Activated naive CD8-positive, alpha-beta T cell treated with anti-CD3 and anti-CD28 coated beads, Interleukin-2, amount 50 U/mL, for 24 hours (primary cell): ENCODE data around the gene RANBP3L.

Source experiments
- ATAC-seq: fragments of 150-1000 bp; cut with Tn5 transposase; one replicate; pipeline ENCODE4 v1.10.0; 2021
- DNase-seq: peaks from one replicate; pipeline ENCODE4 v3.0.0; 2021
- H3K27ac Mint-ChIP-seq: one replicate; pipeline ENCODE4 v1.8.0; 2021; ENCODE audit warnings: mild to moderate bottlenecking, mixed read lengths
- H3K27me3 Mint-ChIP-seq: one replicate; pipeline ENCODE4 v1.8.0; 2021; ENCODE audit warnings: mixed read lengths
- H3K36me3 Mint-ChIP-seq: one replicate; pipeline ENCODE4 v1.8.0; 2021; ENCODE audit warnings: low read depth, mixed read lengths
- H3K4me1 Mint-ChIP-seq: one replicate; pipeline ENCODE4 v1.8.0; 2021; ENCODE audit warnings: mixed read lengths
- H3K4me3 Mint-ChIP-seq: one replicate; pipeline ENCODE4 v1.8.0; 2021; ENCODE audit warnings: mild to moderate bottlenecking, moderate library complexity, mixed read lengths
- H3K9me3 Mint-ChIP-seq: one replicate; pipeline ENCODE4 v1.8.0; 2021; ENCODE audit warnings: mixed read lengths

Gene RANBP3L

GRCh38 chr5:36270876-36271575 lies 30.7 kb downstream of the RANBP3L start:
- no peaks in the 10 kb centered on the region for H3K4me1 Mint-ChIP-seq
- no peaks in the 10 kb centered on the region for H3K9me3 Mint-ChIP-seq

DNA sequence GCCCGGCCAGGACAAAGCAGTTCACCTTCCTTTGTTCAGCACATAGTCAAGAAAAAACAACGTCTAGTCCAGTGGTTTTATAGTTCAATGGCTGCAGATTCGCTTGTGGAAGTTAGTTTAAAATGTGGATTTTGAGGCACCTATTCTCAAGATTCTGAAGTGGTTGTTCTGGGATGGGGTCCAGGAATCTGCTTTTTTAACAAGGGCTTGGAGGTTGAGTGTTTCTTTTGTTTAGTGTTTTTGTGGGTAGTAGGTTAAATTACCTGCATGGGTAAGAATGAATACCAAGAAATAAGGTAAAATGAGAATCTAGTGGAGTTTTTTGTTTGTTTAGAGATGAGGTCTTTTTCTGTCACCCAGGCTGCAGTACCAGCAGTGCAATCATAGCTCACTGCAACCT lies 31.5 kb downstream of the RANBP3L start:
- Mint-ChIP-seq H3K9me3 (no peaks in the 10 kb centered on the region), H3K36me3 (no peaks in the 10 kb centered on the region), H3K4me3 (no peak overlapping the region), H3K4me1 (no peaks in the 10 kb centered on the region), H3K27ac (no peak overlapping the region), H3K27me3 (no peaks in the 10 kb centered on the region)
- DNase-seq (no peak), ATAC-seq (no peak)

More at GRCh38 chr5:36270876-36271575, 30.7 kb downstream of the RANBP3L start:
- ATAC-seq (no peak), DNase-seq (no peak)
- Mint-ChIP-seq H3K27ac (no peak overlapping the region), H3K27me3 (no peaks in the 10 kb centered on the region), H3K4me3 (no peak overlapping the region), H3K36me3 (no peaks in the 10 kb centered on the region)

GRCh38 chr5:36269478-36269877 lies 32.2 kb downstream of the RANBP3L start:
- H3K4me1 Mint-ChIP-seq = no peaks in the 10 kb centered on the region

DNA sequence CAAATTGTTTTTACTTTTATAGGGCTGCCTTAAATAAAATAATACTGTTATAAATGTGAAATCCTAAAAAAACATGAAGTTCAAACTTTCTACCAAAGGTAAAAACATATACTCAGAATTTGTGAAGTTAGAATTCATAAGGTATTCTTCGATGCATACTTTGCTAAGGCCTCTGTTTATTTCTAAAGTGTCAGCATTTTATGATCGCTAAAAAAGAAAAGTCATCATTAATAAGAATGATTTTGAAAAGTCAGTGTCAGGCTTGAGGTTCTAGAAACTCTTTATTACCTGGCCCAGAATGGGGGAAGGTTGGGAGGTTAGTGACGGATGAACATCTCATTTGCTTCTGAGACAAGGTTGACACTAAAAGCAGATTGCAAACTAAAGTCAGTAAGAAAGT lies 33.8 kb downstream of the RANBP3L start:
- H3K27me3 Mint-ChIP-seq = no peaks in the 10 kb centered on the region
- H3K36me3 Mint-ChIP-seq = no peaks in the 10 kb centered on the region
- ATAC-seq = no peak
- H3K27ac Mint-ChIP-seq = no peak overlapping the region
- H3K9me3 Mint-ChIP-seq = no peaks in the 10 kb centered on the region
- no peak for DNase-seq
- H3K4me1 Mint-ChIP-seq = no peaks in the 10 kb centered on the region
- no peak overlapping the region for H3K4me3 Mint-ChIP-seq

More at GRCh38 chr5:36269478-36269877, 32.2 kb downstream of the RANBP3L start:
- H3K27ac Mint-ChIP-seq = no peak overlapping the region
- no peaks in the 10 kb centered on the region for H3K36me3 Mint-ChIP-seq
- H3K27me3 Mint-ChIP-seq = no peaks in the 10 kb centered on the region
- ATAC-seq = no peak
- H3K4me3 Mint-ChIP-seq = no peak overlapping the region
- no peaks in the 10 kb centered on the region for H3K9me3 Mint-ChIP-seq
- DNase-seq = no peak

DNA sequence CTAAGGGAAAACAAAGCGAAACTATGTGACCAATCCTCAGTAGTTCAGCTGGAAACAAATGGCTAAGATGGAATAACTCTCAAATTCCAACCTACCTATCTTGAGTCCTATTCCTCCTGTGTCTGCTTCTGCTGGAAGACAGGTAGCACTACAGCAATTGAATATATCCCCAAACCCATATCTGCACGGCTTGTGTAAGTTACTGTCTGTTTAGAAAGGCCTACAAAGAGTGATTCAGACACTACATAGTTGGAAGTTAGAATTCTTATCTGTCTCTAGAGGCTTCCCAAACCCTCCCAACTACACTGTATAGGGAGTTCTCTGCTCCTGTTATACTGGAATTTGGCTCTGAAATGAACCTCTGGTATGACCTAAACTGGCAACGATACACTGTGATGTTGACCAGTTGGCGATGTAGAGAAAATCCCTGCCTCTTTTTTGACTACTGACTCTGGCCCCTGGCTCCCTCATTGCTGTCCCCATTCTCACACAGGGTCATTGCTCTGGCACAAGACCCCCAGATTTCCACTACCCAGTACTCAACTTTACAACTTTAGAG lies 37.4 kb downstream of the RANBP3L start:
- H3K36me3 Mint-ChIP-seq = no peaks in the 10 kb centered on the region
- peaks cover 18% of the 10 kb centered on the region for H3K27me3 Mint-ChIP-seq
- no peaks in the 10 kb centered on the region for H3K4me1 Mint-ChIP-seq
- H3K27ac Mint-ChIP-seq = no peak overlapping the region
- DNase-seq (no peak), ATAC-seq (no peak)
- no peak overlapping the region for H3K4me3 Mint-ChIP-seq
- H3K9me3 Mint-ChIP-seq = no peaks in the 10 kb centered on the region

DNA sequence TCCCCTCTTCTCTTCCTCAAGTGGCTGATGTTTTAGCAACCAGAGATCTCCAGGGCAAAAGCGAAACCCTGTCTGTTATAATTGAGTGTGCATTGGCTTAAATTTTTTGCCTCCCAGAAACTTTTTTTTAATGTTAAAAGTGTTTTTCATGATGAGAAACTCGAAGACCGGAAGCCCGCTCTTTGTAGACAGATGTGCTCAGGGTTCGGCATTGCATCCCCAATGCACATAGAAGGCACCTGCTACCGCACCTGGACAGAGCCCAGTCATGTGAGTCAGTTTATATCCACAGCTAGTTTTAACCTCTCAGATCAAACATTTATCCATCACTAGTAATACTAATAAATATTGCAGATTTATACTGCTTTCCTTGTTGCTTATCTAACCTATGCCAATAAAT lies 40.5 kb downstream of the RANBP3L start:
- H3K27ac Mint-ChIP-seq = no peak overlapping the region
- no peaks in the 10 kb centered on the region for H3K4me1 Mint-ChIP-seq
- no peaks in the 10 kb centered on the region for H3K36me3 Mint-ChIP-seq
- DNase-seq (no peak), ATAC-seq (no peak)
- H3K4me3 Mint-ChIP-seq = no peak overlapping the region
- H3K27me3 Mint-ChIP-seq = peaks cover 18% of the 10 kb centered on the region
- no peaks in the 10 kb centered on the region for H3K9me3 Mint-ChIP-seq

- Mint-ChIP-seq H3K27me3 (peaks cover 10% of the 10 kb centered on the region), H3K27ac (no peak overlapping the region), H3K36me3 (no peaks in the 10 kb centered on the region), H3K4me3 (no peak overlapping the region), H3K4me1 (no peaks in the 10 kb centered on the region), H3K9me3 (no peaks in the 10 kb centered on the region)
- DNase-seq (no peak), ATAC-seq (no peak)
Observed at GRCh38 chr5:36253575-36253974, 48.1 kb downstream of the RANBP3L start.

GRCh38 chr5:36252722-36253365 lies 48.9 kb downstream of the RANBP3L start:
- no peaks in the 10 kb centered on the region for H3K9me3 Mint-ChIP-seq
- peaks cover 10% of the 10 kb centered on the region for H3K27me3 Mint-ChIP-seq
- no peak overlapping the region for H3K4me3 Mint-ChIP-seq
- ATAC-seq = no peak
- no peaks in the 10 kb centered on the region for H3K36me3 Mint-ChIP-seq
- DNase-seq = no peak
- no peaks in the 10 kb centered on the region for H3K4me1 Mint-ChIP-seq
- H3K27ac Mint-ChIP-seq = no peak overlapping the region

- no peak overlapping the region for H3K4me3 Mint-ChIP-seq
- no peaks in the 10 kb centered on the region for H3K36me3 Mint-ChIP-seq
- no peaks in the 10 kb centered on the region for H3K9me3 Mint-ChIP-seq
- peaks cover 10% of the 10 kb centered on the region for H3K27me3 Mint-ChIP-seq
- no peaks in the 10 kb centered on the region for H3K4me1 Mint-ChIP-seq
- no peak overlapping the region for H3K27ac Mint-ChIP-seq
- no peak for DNase-seq
- no peak for ATAC-seq
Observed at GRCh38 chr5:36251218-36251617, 50.5 kb downstream of the RANBP3L start.

- Mint-ChIP-seq H3K4me1 (no peaks in the 10 kb centered on the region), H3K4me3 (no peak overlapping the region), H3K36me3 (no peaks in the 10 kb centered on the region), H3K27ac (no peak overlapping the region), H3K27me3 (peaks cover 8% of the 10 kb centered on the region), H3K9me3 (no peaks in the 10 kb centered on the region)
- ATAC-seq (no peak), DNase-seq (no peak)
Observed at GRCh38 chr5:36250427-36250826, 51.3 kb downstream of the RANBP3L start.

DNA sequence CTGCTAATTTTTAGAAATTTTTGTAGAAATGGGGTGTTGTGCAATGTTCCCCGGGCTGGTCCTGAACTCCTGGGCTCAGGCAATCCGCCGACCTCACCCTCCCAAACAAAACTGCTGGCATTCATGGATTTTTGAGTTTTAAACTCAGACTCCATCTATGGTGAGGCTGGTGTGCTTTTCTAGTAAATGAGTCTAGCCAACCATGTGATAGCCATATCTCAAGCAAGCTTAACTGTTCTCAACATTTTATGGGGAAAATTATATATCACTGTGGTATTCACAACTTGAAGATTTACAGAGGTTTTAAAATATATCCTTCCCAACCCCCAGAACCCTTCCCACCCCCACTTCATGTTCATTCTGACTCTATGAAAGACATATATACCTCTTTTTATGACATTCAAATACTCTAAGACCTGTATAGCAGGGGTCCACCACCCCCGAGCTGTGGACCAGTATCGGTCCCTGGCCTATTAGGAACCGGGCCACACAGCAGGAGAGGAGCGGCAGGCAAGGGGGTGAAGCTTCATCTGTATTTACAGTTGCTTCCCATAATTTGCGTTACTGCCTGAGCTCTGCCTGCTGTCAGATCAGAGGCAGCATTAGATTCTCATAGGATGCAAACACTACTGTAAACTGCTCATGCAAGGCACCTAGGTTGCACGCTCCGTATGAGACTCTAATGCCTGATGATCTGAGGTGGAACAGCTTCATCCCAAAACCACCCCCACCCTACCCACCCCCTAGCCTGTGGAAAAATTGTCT lies 55.5 kb downstream of the RANBP3L start:
- H3K36me3 Mint-ChIP-seq = peaks cover 1% of the 10 kb centered on the region
- no peak overlapping the region for H3K4me3 Mint-ChIP-seq
- H3K27me3 Mint-ChIP-seq = peaks cover 2% of the 10 kb centered on the region
- DNase-seq (no peak), ATAC-seq (no peak)
- peaks cover 8% of the 10 kb centered on the region for H3K9me3 Mint-ChIP-seq
- H3K27ac Mint-ChIP-seq = no peak overlapping the region
- H3K4me1 Mint-ChIP-seq = peaks cover 20% of the 10 kb centered on the region

DNA sequence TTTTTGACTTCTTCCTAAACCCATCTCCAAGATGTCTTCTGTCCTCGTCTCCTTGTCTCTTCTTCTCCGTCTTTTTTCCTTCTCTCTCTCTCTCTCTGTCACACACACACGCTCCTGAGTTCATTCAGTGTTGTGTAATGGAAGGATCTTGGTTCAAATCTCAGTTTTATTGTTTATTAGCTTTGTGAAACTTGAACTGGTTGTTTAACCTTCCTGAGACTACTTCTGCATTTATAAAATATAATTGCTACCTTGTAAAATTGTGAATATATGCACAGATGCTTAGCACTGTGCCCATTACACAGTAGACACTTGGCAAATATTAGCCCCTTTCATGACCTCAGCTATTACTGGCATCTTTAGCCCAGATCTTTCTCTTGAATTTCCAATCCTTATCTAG lies 57.6 kb downstream of the RANBP3L start:
- H3K36me3 Mint-ChIP-seq = peaks cover 2% of the 10 kb centered on the region
- DNase-seq (no peak), ATAC-seq (no peak)
- no peaks in the 10 kb centered on the region for H3K27me3 Mint-ChIP-seq
- H3K4me3 Mint-ChIP-seq = peak overlapping the region; percentile 84
- H3K27ac Mint-ChIP-seq = no peak overlapping the region
- peaks cover 38% of the 10 kb centered on the region for H3K4me1 Mint-ChIP-seq
- H3K9me3 Mint-ChIP-seq = peaks cover 8% of the 10 kb centered on the region

GRCh38 chr5:36243653-36244052 lies 58.0 kb downstream of the RANBP3L start:
- Mint-ChIP-seq H3K9me3 (peaks cover 8% of the 10 kb centered on the region), H3K4me3 (peak overlapping the region; percentile 84), H3K27me3 (no peaks in the 10 kb centered on the region), H3K4me1 (peaks cover 41% of the 10 kb centered on the region), H3K27ac (peak overlapping the region; percentile 94), H3K36me3 (peaks cover 5% of the 10 kb centered on the region)
- no peak for ATAC-seq
- DNase-seq = no peak

DNA sequence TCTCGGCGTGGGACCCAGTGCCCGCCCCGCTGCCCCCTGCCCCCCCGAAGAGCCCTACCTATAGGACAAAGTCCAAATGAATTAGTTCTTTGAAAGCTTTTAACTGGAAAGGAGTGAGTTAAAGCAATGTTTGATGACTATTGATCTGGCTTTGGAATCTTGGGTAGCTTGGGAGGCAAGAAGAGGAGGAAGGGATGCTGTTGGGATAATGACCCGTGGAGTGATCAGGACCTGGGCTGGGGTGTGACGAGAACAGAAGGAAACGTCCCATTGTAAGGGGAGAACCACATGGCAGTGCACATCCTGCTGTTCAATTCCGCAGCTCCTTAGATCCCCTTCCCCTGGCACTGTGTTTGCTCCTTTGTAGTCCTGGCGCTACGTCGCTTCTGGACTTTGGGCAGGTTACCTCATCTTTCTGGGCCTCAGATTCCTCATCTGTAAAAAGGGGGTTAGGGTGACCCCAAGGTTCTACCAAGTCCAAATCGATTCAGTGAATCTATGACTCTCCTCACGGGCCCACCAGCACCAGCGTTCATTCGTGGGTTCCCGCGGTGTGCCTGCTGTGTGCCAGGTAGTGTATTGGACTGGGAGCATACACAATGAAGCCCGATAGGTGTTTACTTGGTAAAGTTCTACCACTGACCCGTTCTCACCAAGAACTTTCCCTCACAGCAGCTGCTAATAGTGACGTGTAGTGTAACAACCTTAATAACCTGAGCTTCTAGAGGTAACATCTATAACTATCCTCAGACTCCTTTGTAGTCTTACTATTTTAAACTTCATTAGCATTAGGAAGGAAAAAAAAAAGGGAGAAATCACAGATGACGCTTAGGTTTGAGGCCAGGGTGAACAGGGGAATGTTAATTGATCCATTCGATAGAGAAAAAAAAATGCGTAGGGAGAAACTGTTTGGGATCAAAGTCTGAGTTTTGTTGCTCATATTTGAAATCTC lies 58.9 kb downstream of the RANBP3L start:
- H3K4me1 Mint-ChIP-seq = peaks cover 45% of the 10 kb centered on the region
- no peaks in the 10 kb centered on the region for H3K27me3 Mint-ChIP-seq
- H3K36me3 Mint-ChIP-seq = peaks cover 5% of the 10 kb centered on the region
- H3K9me3 Mint-ChIP-seq = peaks cover 8% of the 10 kb centered on the region
- H3K27ac Mint-ChIP-seq = peak overlapping the region; percentile 94
- H3K4me3 Mint-ChIP-seq = peak overlapping the region; percentile 84
- DNase-seq (peak; percentile 5), ATAC-seq (no peak)
